HL-60 (cell line): ENCODE data around the gene KSR2.

Experiments
- GABPA ChIP-seq: IDR thresholded peaks from 2 replicates; pipeline ENCODE4 v1.6.1; 2012; ENCODE audit warnings: low read depth
- POLR2AphosphoS5 ChIP-seq: IDR thresholded peaks from 2 replicates; pipeline ENCODE4 v1.6.1; 2012; ENCODE audit warnings: low read depth
- REST ChIP-seq: IDR thresholded peaks from 2 replicates; pipeline ENCODE4 v1.6.1; 2012; ENCODE audit warnings: low read depth; ENCODE audit not compliant: insufficient replicate concordance
- TF ChIP-seq, protein P1 (sequence below): IDR thresholded peaks from one replicate; pipeline ENCODE4 v1.5.1; 2011; ENCODE audit warnings: low read length, control low read depth, inconsistent platforms; ENCODE audit not compliant: insufficient read depth

- TF ChIP-seq, protein P1, sequence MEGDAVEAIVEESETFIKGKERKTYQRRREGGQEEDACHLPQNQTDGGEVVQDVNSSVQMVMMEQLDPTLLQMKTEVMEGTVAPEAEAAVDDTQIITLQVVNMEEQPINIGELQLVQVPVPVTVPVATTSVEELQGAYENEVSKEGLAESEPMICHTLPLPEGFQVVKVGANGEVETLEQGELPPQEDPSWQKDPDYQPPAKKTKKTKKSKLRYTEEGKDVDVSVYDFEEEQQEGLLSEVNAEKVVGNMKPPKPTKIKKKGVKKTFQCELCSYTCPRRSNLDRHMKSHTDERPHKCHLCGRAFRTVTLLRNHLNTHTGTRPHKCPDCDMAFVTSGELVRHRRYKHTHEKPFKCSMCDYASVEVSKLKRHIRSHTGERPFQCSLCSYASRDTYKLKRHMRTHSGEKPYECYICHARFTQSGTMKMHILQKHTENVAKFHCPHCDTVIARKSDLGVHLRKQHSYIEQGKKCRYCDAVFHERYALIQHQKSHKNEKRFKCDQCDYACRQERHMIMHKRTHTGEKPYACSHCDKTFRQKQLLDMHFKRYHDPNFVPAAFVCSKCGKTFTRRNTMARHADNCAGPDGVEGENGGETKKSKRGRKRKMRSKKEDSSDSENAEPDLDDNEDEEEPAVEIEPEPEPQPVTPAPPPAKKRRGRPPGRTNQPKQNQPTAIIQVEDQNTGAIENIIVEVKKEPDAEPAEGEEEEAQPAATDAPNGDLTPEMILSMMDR: no peak
- TF ChIP-seq GABPA (no peak), POLR2AphosphoS5 (no peak), REST (no peak)
Observed at GRCh38 chr12:117570608-117571007, 398.2 kb downstream of the KSR2 start.
